ENCODE data around the gene KCP. TPM values are rescaled to one million over a fixed set of nuclear protein-coding genes. Genes with fewer than 3 reads are reported as not detected.

The KCP gene
- total RNA-seq, 1 experiment from 2014 or later, result 5.3 TPM

DNA sequence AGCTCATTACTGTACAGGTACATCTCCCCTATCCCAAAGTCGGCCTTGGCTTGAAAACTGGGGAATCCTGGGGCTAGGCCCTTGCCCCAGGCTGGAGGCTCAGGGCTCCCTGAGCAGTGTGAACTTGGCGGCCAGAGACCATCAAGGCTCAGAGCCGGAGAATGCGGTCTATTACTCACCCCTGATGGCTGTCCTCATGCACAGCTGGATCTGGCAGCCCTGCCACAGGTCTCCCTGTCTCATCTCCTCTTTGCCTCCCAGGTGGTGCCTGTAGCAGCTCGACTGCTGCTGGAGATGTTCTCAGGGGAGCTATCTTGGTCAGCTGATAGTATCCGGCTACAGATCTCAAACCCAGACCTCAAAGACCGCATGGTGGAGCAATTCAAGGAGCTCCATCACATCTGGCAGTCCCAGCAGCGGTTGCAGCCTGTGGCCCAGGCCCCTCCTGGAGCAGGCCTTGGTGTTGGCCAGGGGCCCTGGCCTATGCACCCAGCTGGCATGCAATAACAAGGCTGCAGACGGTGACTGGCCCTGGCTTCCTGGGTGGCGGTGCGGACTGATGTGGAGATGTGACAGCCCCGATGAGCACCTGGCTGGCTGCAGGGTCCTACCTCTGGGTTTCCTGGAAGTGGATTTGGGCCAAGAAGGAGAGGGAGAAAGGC is 37.9 kb upstream of the KCP start:
- no peaks in the 10 kb centered on the region for H3K9me3 ChIP-seq (ENCODE audit: control insufficient read depth, low read depth, low read length)

More for the DNA sequence above, 37.9 kb upstream of the KCP start:
- Histone ChIP-seq H3K14ac (ENCODE audit: insufficient read depth, low read length) (no peak overlapping the region), H2BK12ac (ENCODE audit: insufficient read length, low read depth, low read length) (no peak overlapping the region), H3K4me1 (ENCODE audit: insufficient read depth, low read length) (no peaks in the 10 kb centered on the region; the same call in 1 of the 2 replicates), H3K27ac (ENCODE audit: insufficient read length, low read depth, low read length) (no peak overlapping the region), H4K91ac (ENCODE audit: insufficient read length, low read depth, low read length) (no peak overlapping the region), H3K79me2 (ENCODE audit: insufficient read depth, low read length) (no peaks in the 10 kb centered on the region), H2BK5ac (ENCODE audit: insufficient read length, low read length) (no peak overlapping the region), H3K4me2 (ENCODE audit: insufficient read depth, insufficient read length, low read length) (no peak overlapping the region), H3K9ac (ENCODE audit: extremely low read depth, insufficient read length, low read length) (no peak overlapping the region), H3K4ac (ENCODE audit: low read depth, low read length) (no peak overlapping the region), H3K18ac (ENCODE audit: insufficient read length, low read depth, low read length) (no peak overlapping the region), H3K23me2 (ENCODE audit: insufficient read length, low read depth, low read length, poor library complexity, severe bottlenecking) (no peaks in the 10 kb centered on the region), H2BK120ac (ENCODE audit: low read depth, low read length, poor library complexity, severe bottlenecking) (no peak overlapping the region), H3K23ac (ENCODE audit: insufficient read length, low read depth, low read length) (no peak overlapping the region), H3K56ac (ENCODE audit: insufficient read length, low read depth, low read length) (no peak overlapping the region), H3K27me3 (ENCODE audit: insufficient read depth, low read length) (no peaks in the 10 kb centered on the region), H2AK5ac (ENCODE audit: insufficient read length, low read length) (no peak overlapping the region), H3T11ph (ENCODE audit: low read length) (no peak overlapping the region), H4K8ac (replicated peaks; ENCODE audit: insufficient read length, low read depth, low read length) (no peak overlapping the region), H2BK20ac (ENCODE audit: low read depth, low read length, poor library complexity, severe bottlenecking) (no peak overlapping the region), H3K79me1 (ENCODE audit: insufficient read depth, low read depth, low read length, poor library complexity, severe bottlenecking) (no peaks in the 10 kb centered on the region), H4K20me1 (ENCODE audit: control insufficient read depth, insufficient read depth, insufficient read length) (no peaks in the 10 kb centered on the region), H4K5ac (ENCODE audit: insufficient read length, low read depth, low read length) (no peak overlapping the region), H2AFZ (ENCODE audit: low read length) (no peak overlapping the region), H2BK15ac (ENCODE audit: low read depth, low read length) (no peak overlapping the region)
- no peaks in the 10 kb centered on the region for H3K9me3 Mint-ChIP-seq
- TF ChIP-seq, protein P1, sequence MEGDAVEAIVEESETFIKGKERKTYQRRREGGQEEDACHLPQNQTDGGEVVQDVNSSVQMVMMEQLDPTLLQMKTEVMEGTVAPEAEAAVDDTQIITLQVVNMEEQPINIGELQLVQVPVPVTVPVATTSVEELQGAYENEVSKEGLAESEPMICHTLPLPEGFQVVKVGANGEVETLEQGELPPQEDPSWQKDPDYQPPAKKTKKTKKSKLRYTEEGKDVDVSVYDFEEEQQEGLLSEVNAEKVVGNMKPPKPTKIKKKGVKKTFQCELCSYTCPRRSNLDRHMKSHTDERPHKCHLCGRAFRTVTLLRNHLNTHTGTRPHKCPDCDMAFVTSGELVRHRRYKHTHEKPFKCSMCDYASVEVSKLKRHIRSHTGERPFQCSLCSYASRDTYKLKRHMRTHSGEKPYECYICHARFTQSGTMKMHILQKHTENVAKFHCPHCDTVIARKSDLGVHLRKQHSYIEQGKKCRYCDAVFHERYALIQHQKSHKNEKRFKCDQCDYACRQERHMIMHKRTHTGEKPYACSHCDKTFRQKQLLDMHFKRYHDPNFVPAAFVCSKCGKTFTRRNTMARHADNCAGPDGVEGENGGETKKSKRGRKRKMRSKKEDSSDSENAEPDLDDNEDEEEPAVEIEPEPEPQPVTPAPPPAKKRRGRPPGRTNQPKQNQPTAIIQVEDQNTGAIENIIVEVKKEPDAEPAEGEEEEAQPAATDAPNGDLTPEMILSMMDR (conservative IDR thresholded peaks at IDR 0.05), result no peak
- WGBS (ENCODE audit: extremely low coverage, insufficient read length, low lambda C conversion rate), result no CpG with 5 or more reads among the region's 12 CpGs
- H3K27ac Mint-ChIP-seq, result no peak overlapping the region
- DNase-seq, result no peak
- H3K4me1 Mint-ChIP-seq, result peaks cover 13 to 14% of the 10 kb centered on the region in 2 experiments
- no peaks in the 10 kb centered on the region; the same call in 1 of the 2 replicates for H3K27me3 Mint-ChIP-seq (ENCODE audit: low read depth)
- no peak overlapping the region for H3K4me3 Mint-ChIP-seq
- H3K36me3 Mint-ChIP-seq (ENCODE audit: insufficient read depth in 1 of 3, low read depth in 3 of 3), result peaks cover 0 to 17% (median 10%) of the 10 kb centered on the region in 3 experiments; a peak in 4 of 7 replicates
